K562 (cell line): ENCODE measurements around the gene PLD1.

Experiments
- BMI1 ChIP-seq: fragments of 150-350 bp; IDR thresholded peaks from 2 replicates; pipeline ENCODE4 v1.6.1; 2014; ENCODE audit warnings: low read length
- CCAR2 ChIP-seq: fragments of 200-400 bp; formaldehyde crosslinking; IDR thresholded peaks from 2 replicates; pipeline ENCODE4 v1.6.1; 2017; ENCODE audit warnings: mild to moderate bottlenecking, low read depth, low read length
- CTCF ChIP-seq, 3 experiments: IDR thresholded peaks in 2 of 3; conservative IDR thresholded peaks in 1 of 3; 2 replicates each; pipeline ENCODE4 v1.5.1; 2011 to 2012; ENCODE audit warnings: low read length in 3 of 3, mild to moderate bottlenecking in 3 of 3, control low read depth in 2 of 3, improper control_type of control experiment in 1 of 3, inconsistent platforms in 1 of 3, low read depth in 1 of 3, mixed read lengths in 1 of 3, moderate library complexity in 1 of 3; ENCODE audit not compliant: insufficient read depth in 2 of 3
- E2F1 ChIP-seq: sonication (generic); formaldehyde crosslinking; IDR thresholded peaks from 2 replicates; pipeline ENCODE4 v1.8.1; 2023; ENCODE audit warnings: mild to moderate bottlenecking, missing genetic modification reagents, moderate library complexity
- GABPA ChIP-seq: fragments of 200-800 bp; sonication (Bioruptor generic); conservative IDR thresholded peaks from 2 replicates; pipeline ENCODE4 v1.6.1; 2016; ENCODE audit warnings: low read depth, missing genetic modification characterization, missing compliant biosample characterization
- IRF2 ChIP-seq: sonication (generic); formaldehyde crosslinking; IDR thresholded peaks from 2 replicates; pipeline ENCODE4 v1.8.1; 2022; ENCODE audit warnings: mild to moderate bottlenecking, missing genetic modification reagents
- TBP ChIP-seq: optimal IDR thresholded peaks from 2 replicates; pipeline ENCODE3; 2011; ENCODE audit warnings: low read depth, low read length, improper control_type of control experiment
- TRIM25 ChIP-seq: fragments of 450-650 bp; IDR thresholded peaks from 2 replicates; pipeline ENCODE4 v1.7.0; 2016; ENCODE audit warnings: borderline replicate concordance
- ZBTB43 ChIP-seq: sonication (generic); formaldehyde crosslinking; IDR thresholded peaks from 2 replicates; pipeline ENCODE4 v1.8.0; 2023; ENCODE audit warnings: mild to moderate bottlenecking, missing genetic modification reagents

GRCh38 chr3:171695426-171695825, 114.9 kb downstream of the PLD1 start:
- TF ChIP-seq IRF2 (CRISPR knock-in tag) (no peak), TBP (no peak), CCAR2 (no peak), ZBTB43 (CRISPR knock-in tag) (no peak), TRIM25 (no peak), GABPA (no peak), E2F1 (no peak), CTCF (IDR thresholded peaks at IDR 0.05 in 2 of 3, conservative IDR thresholded peaks at IDR 0.05 in 1 of 3; ENCODE audit: insufficient read depth in 2 of 3, low read depth in 1 of 3, low read length in 3 of 3) (no peak), BMI1 (no peak)
